OCI-LY1 (cell line): Measurements from ENCODE around the gene ATG7.

ENCODE experiments used
- CTCF ChIP-seq: fragments of 200-600 bp; sonication (generic), shearing (Covaris generic); IDR thresholded peaks from 2 replicates; pipeline ENCODE4 v1.5.1; 2017; ENCODE audit warnings: mild to moderate bottlenecking, antibody characterized with exemption, low read length, moderate library complexity, mixed read lengths
- EZH2 ChIP-seq: fragments of 200-600 bp; sonication (generic), shearing (Covaris generic); IDR thresholded peaks from 2 replicates; pipeline ENCODE4 v1.8.0; 2017; ENCODE audit warnings: borderline replicate concordance, mixed run types, mild to moderate bottlenecking, antibody characterized with exemption, low read length, moderate library complexity, mixed read lengths

- TF ChIP-seq CTCF (no peak), EZH2 (no peak)
Measured at GRCh38 chr3:11541321-11542303, 269.4 kb downstream of the ATG7 start.
